ENCODE measurements around the gene KLHL4.

DNA sequence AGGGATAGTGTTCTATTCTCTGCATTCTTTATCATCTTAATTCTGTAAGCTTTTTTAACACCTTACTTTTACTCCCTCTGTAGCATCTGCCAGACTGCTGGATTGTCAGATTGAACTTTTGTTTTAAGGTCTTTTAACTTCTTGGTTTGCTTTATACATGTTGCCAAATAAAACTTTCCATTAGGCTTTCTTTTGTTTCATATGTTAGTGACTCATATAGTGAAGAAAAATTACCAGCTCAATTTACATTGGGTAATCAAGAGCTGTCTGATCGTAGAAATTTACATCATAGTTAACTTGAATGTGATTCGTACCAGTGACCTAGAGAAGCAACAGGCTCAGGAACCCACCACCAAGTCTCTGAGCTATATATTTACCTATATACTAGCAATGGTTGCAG is 28.5 kb upstream of the KLHL4 start:
- TF ChIP-seq, protein P1, sequence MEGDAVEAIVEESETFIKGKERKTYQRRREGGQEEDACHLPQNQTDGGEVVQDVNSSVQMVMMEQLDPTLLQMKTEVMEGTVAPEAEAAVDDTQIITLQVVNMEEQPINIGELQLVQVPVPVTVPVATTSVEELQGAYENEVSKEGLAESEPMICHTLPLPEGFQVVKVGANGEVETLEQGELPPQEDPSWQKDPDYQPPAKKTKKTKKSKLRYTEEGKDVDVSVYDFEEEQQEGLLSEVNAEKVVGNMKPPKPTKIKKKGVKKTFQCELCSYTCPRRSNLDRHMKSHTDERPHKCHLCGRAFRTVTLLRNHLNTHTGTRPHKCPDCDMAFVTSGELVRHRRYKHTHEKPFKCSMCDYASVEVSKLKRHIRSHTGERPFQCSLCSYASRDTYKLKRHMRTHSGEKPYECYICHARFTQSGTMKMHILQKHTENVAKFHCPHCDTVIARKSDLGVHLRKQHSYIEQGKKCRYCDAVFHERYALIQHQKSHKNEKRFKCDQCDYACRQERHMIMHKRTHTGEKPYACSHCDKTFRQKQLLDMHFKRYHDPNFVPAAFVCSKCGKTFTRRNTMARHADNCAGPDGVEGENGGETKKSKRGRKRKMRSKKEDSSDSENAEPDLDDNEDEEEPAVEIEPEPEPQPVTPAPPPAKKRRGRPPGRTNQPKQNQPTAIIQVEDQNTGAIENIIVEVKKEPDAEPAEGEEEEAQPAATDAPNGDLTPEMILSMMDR (IDR thresholded peaks at IDR 0.05): no peak
- TF ChIP-seq POLR2A (IDR thresholded peaks at IDR 0.05) (no peak), POLR2AphosphoS5 (IDR thresholded peaks at IDR 0.05) (no peak)

Data from gastroesophageal sphincter (tissue), 3 donors.